Pancreas (tissue), 10 donors: ENCODE data around the gene ACVR1. TPM values are rescaled to one million over a fixed set of nuclear protein-coding genes. Genes with fewer than 3 reads are reported as not detected.

Source experiments
- ATAC-seq, 4 donors: fragments of 200-7000 bp; cut with Tn5 transposase; one replicate each; pipeline versions ENCODE4 v1.8.0 to v1.9.1; 2020; ENCODE audit warnings: mild to moderate bottlenecking in 4 of 4, moderate library complexity in 4 of 4
- DNase-seq, 6 donors: peaks; one replicate each; pipeline ENCODE4 v3.0.0-alpha.2; 2020
- FAIRE-seq: peaks from 2 replicates; lab custom pipeline; 2012; peaks lifted over from hg19 to GRCh38; lab: Jason Lieb, UNC
- H3K27ac ChIP-seq, 4 donors: fragments of 200-600 bp; sonication (generic); 1 replicate in 3 of 4; 2 replicates in 1 of 4; pipeline versions ENCODE4 v1.5.0 to v1.8.0; 2020
- H3K27me3 ChIP-seq, 4 donors: fragments of 200-600 bp; one replicate each; pipeline ENCODE4 v1.8.0; 2021
- H3K36me3 ChIP-seq, 3 donors: fragments of 200-600 bp; sonication (generic) in 1 of 3; one replicate each; pipeline versions ENCODE4 v1.5.0 to v1.8.0; 2020 to 2021
- H3K4me1 ChIP-seq, 3 donors: fragments of 200-600 bp; one replicate each; pipeline ENCODE4 v1.8.0; 2021
- H3K4me3 ChIP-seq, 4 donors: fragments of 200-600 bp; sonication (generic) in 2 of 4; one replicate each; pipeline versions ENCODE4 v1.5.0 to v1.8.0; 2020 to 2021
- H3K9me3 ChIP-seq, 4 donors: fragments of 200-600 bp; one replicate each; pipeline ENCODE4 v1.8.0; 2021
- CTCF ChIP-seq, 4 donors: fragments of 200-600 bp; sonication (generic) in 3 of 4; IDR thresholded peaks; one replicate each; pipeline versions ENCODE4 v1.5.0 to v1.8.0; 2021; ENCODE audit warnings: antibody characterized with exemption in 4 of 4
- WGBS, 2 donors: extraction: QIAGEN DNeasy Blood & Tissue Kit; methylation state at CpG; one replicate each; pipeline ENCODE4 v1.1.7; 2013; 5-methylcytosine and 5-hydroxymethylcytosine counted together
- intact Hi-C, 3 donors: fragments of 100-400 bp; cut with DNase I; formaldehyde crosslinking; loops; one replicate each; pipeline versions ENCODE4 v1.11.1 to v1.14.2; 2022
- polyA plus RNA-seq, 2 donors: library from polyadenylated mRNA; stranded (reverse); fragments of 200-250 nt; gene quantifications; one replicate each; pipeline ENCODE4 v1.2.3, GENCODE V29; 2013
- total RNA-seq, 6 donors: library from RNA; stranded (reverse); fragmentation: NEBNext Ultra II Directional in 4 of 6; extraction: Animal tissue kit (Norgen Biotek cat#: 25700) in 4 of 6; gene quantifications; one replicate each; pipeline versions ENCODE4 v1.2.1 to v1.2.4, GENCODE V29; 2021 to 2023
- donor health status: healthy with polysubstance abuse.
- donor health status: DM: no; HTN: no; CAD: no; lungs with moderate emphysema.
- donor health status: DM: no; HTN: no; CAD: no.
- donor health status: control.
- donor health status: control.
- donor health status: Bipolar disorder and iron deficiency.
- donor health status: DM: yes; HTN: yes; CAD: no.
- donor health status: DM: no; HTN: no; CAD: no.
- donor health status: DM: no; HTN: no; CAD: no.
- donor health status: DM: yes; HTN: yes; CAD: no.

ACVR1 gene
- total and polyA plus RNA-seq, 8 donors = 3.1 to 25.2 (median 11.7) TPM

GRCh38 chr2:157835006-157835405 lies 41.1 kb downstream of the ACVR1 start:
- H3K4me3 ChIP-seq = no peak overlapping the region
- peaks cover 21 to 49% (median 31%) of the 10 kb centered on the region in 3 donors for H3K4me1 ChIP-seq
- no peak overlapping the region for H3K27ac ChIP-seq
- intact Hi-C loops = no loop called here
- ATAC-seq = no peak
- no peak for FAIRE-seq
- whole genome bisulfite sequencing, 2 donors = 89 to 93% methylated on average over 4 of the region's 4 CpGs
- H3K36me3 ChIP-seq = no peaks in the 10 kb centered on the region
- no peaks in the 10 kb centered on the region for H3K9me3 ChIP-seq
- DNase-seq = no peak
- no peaks in the 10 kb centered on the region for H3K27me3 ChIP-seq
- no peak for TF ChIP-seq CTCF (IDR thresholded peaks at IDR 0.05)

GRCh38 chr2:157833721-157834120 lies 42.4 kb downstream of the ACVR1 start:
- Histone ChIP-seq H3K4me1 (peaks cover 8 to 37% (median 21%) of the 10 kb centered on the region in 3 donors), H3K27ac (no peak overlapping the region), H3K27me3 (no peaks in the 10 kb centered on the region), H3K9me3 (no peaks in the 10 kb centered on the region), H3K4me3 (no peak overlapping the region), H3K36me3 (no peaks in the 10 kb centered on the region)
- DNase-seq (no peak), FAIRE-seq (no peak), ATAC-seq (no peak)
- WGBS, 2 donors = 86 to 88% methylated on average over 1 of the region's 1 CpG
- intact Hi-C loops = no loop called here
- no peak for TF ChIP-seq CTCF (IDR thresholded peaks at IDR 0.05)

GRCh38 chr2:157831573-157832315 lies 44.4 kb downstream of the ACVR1 start:
- DNase-seq = no peak
- ATAC-seq = peak; percentile 32 to 51 (median 45)
- no peak for TF ChIP-seq CTCF (IDR thresholded peaks at IDR 0.05)
- intact Hi-C loops = no loop called here
- WGBS, 2 donors = 89% methylated on average over 3 of the region's 3 CpGs
- Histone ChIP-seq H3K36me3 (no peaks in the 10 kb centered on the region), H3K27ac (peak overlapping the region in 2 of 4 donors; percentile 55 to 66), H3K27me3 (no peaks in the 10 kb centered on the region), H3K4me1 (peaks cover 6 to 23% (median 7%) of the 10 kb centered on the region in 3 donors), H3K4me3 (no peak overlapping the region), H3K9me3 (no peaks in the 10 kb centered on the region)
- FAIRE-seq = no peak

- peak; percentile 13 for FAIRE-seq
- ATAC-seq = peak; percentile 85 to 93 (median 90)
- intact Hi-C loops = no loop called here
- Histone ChIP-seq H3K9me3 (no peaks in the 10 kb centered on the region), H3K4me1 (peaks cover 6 to 15% (median 7%) of the 10 kb centered on the region in 3 donors), H3K36me3 (no peaks in the 10 kb centered on the region), H3K27me3 (no peaks in the 10 kb centered on the region), H3K4me3 (no peak overlapping the region), H3K27ac (peak overlapping the region in 2 of 4 donors; percentile 58 to 67)
- DNase-seq = peak in 2 of 6 donors; percentile 25 to 34
- 52% methylated on average over 2 of the region's 2 CpGs for WGBS, 2 donors
- TF ChIP-seq CTCF (IDR thresholded peaks at IDR 0.05) = no peak
Observed at GRCh38 chr2:157830696-157831570, 45.2 kb downstream of the ACVR1 start.
